SK-N-MC (cell line): ENCODE results near the gene PLEKHA6.

Experiments
- EZH2 ChIP-seq: fragments of 200-600 bp; sonication (generic); IDR thresholded peaks from one replicate; pipeline ENCODE4 v1.6.1; 2017; ENCODE audit warnings: antibody characterized with exemption
- POLR2AphosphoS5 ChIP-seq: IDR thresholded peaks from 2 replicates; pipeline ENCODE4 v1.6.1; 2012; ENCODE audit warnings: mild to moderate bottlenecking, low read depth, low read length, borderline replicate concordance

- TF ChIP-seq POLR2AphosphoS5, result no peak
- TF ChIP-seq EZH2, result no peak
Measured at GRCh38 chr1:204356997-204357396, 2.7 kb downstream of the PLEKHA6 start.
